Neural crest cell (in vitro differentiated cells): ENCODE data around the gene NUDT3. TPM values are rescaled to one million over a fixed set of nuclear protein-coding genes. Genes with fewer than 3 reads are reported as not detected.

Source experiments
- DNase-seq: peaks from one replicate; pipeline ENCODE4 v3.0.0; 2021; ENCODE audit warnings: low read depth, mixed read lengths, low spot score
- H3K27ac Mint-ChIP-seq: one replicate; pipeline ENCODE4 v1.8.0; 2021; ENCODE audit warnings: mild to moderate bottlenecking, mixed read lengths; ENCODE audit not compliant: unreplicated experiment
- H3K27me3 Mint-ChIP-seq: 2 replicates; pipeline ENCODE4 v1.8.0; 2021; ENCODE audit warnings: low read depth, mild to moderate bottlenecking, mixed read lengths
- H3K36me3 Mint-ChIP-seq: 2 replicates; pipeline ENCODE4 v1.8.0; 2021; ENCODE audit warnings: low read depth, mild to moderate bottlenecking, mixed read lengths
- H3K4me1 Mint-ChIP-seq: 2 replicates; pipeline ENCODE4 v1.8.0; 2021; ENCODE audit warnings: mixed read lengths
- H3K4me3 Mint-ChIP-seq: one replicate; pipeline ENCODE4 v1.8.0; 2021; ENCODE audit warnings: mild to moderate bottlenecking, mixed read lengths
- H3K9me3 Mint-ChIP-seq: 2 replicates; pipeline ENCODE4 v1.8.0; 2021; ENCODE audit warnings: mixed read lengths
- CTCF ChIP-seq: fragments of 200-600 bp; sonication (generic); conservative IDR thresholded peaks from 2 replicates; pipeline ENCODE4 v1.5.0; 2021; ENCODE audit warnings: antibody characterized with exemption, mild to moderate bottlenecking
- total RNA-seq: library from RNA; stranded (reverse); gene quantifications from 2 replicates; pipeline ENCODE4 v1.2.1, GENCODE V29; 2021

NUDT3 gene
- total RNA-seq, 1 donor from 2014 or later = 47.5 TPM

- Mint-ChIP-seq H3K4me3 (peak overlapping the region; percentile 100), H3K27me3 (no peaks in the 10 kb centered on the region), H3K36me3 (peaks cover 34% of the 10 kb centered on the region), H3K9me3 (no peaks in the 10 kb centered on the region), H3K4me1 (peaks cover 33% of the 10 kb centered on the region), H3K27ac (no peak overlapping the region)
- no peak for TF ChIP-seq CTCF
- DNase-seq = no peak
Measured at GRCh38 chr6:34423254-34423653, 30.8 kb upstream of the NUDT3 start.

- H3K4me3 Mint-ChIP-seq = peak overlapping the region; percentile 66
- no peak for TF ChIP-seq CTCF
- no peak for DNase-seq
- no peaks in the 10 kb centered on the region for H3K27me3 Mint-ChIP-seq
- peaks cover 16% of the 10 kb centered on the region for H3K4me1 Mint-ChIP-seq
- H3K36me3 Mint-ChIP-seq = peaks cover 45% of the 10 kb centered on the region
- no peaks in the 10 kb centered on the region for H3K9me3 Mint-ChIP-seq
- H3K27ac Mint-ChIP-seq = peak overlapping the region; percentile 37
Measured at GRCh38 chr6:34418367-34418766, 25.9 kb upstream of the NUDT3 start.

- peaks cover 22% of the 10 kb centered on the region for H3K4me1 Mint-ChIP-seq
- H3K27ac Mint-ChIP-seq = no peak overlapping the region
- H3K27me3 Mint-ChIP-seq = no peaks in the 10 kb centered on the region
- peaks cover 45% of the 10 kb centered on the region for H3K36me3 Mint-ChIP-seq
- no peak for DNase-seq
- TF ChIP-seq CTCF = no peak
- no peak overlapping the region for H3K4me3 Mint-ChIP-seq
- H3K9me3 Mint-ChIP-seq = no peaks in the 10 kb centered on the region
Measured at GRCh38 chr6:34416877-34417371, 24.5 kb upstream of the NUDT3 start.

DNA sequence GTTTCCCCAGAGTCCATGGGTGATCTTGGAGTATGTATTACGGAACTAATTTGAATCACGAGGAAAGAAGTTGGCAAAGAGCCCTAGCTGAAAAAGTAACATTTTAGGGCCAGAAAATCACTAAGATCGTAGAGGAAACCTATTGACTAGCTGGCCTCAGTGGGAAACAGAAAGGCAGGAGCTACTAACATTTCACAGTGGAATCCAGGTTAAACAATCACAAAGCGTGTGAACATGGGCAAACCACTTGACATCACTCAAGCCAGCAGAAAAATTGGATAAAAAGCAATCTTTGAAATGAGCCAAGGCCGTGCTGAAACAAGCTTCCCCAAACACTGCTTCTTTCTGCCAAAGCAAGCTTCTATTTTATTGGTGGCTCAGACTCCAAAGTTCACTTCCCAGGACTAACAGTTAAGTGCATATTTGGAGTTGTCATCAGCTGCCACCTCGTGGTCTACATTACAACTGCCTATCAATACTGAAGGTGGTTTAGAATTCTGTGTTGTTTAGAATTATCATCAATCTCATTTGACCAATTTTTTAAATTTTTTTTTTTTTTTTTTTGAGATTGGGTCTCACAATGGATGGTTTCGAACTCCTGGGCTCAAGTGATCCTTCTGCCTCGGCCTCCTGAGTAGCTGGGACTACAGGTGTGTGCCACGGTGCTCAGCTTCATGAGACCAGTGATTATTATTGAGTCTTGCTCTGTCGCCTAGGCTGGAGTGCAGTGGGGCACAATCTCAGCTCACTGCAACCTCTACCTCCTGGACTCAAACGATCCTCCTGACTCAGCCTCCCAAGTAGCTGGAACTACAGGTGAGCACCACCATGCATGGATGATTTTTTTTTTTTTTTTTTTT is 22.8 kb upstream of the NUDT3 start:
- H3K4me1 Mint-ChIP-seq = peaks cover 21% of the 10 kb centered on the region
- no peaks in the 10 kb centered on the region for H3K9me3 Mint-ChIP-seq
- peaks cover 39% of the 10 kb centered on the region for H3K36me3 Mint-ChIP-seq
- no peak overlapping the region for H3K4me3 Mint-ChIP-seq
- DNase-seq = no peak
- TF ChIP-seq CTCF = peak; percentile 66
- no peaks in the 10 kb centered on the region for H3K27me3 Mint-ChIP-seq
- H3K27ac Mint-ChIP-seq = no peak overlapping the region

DNA sequence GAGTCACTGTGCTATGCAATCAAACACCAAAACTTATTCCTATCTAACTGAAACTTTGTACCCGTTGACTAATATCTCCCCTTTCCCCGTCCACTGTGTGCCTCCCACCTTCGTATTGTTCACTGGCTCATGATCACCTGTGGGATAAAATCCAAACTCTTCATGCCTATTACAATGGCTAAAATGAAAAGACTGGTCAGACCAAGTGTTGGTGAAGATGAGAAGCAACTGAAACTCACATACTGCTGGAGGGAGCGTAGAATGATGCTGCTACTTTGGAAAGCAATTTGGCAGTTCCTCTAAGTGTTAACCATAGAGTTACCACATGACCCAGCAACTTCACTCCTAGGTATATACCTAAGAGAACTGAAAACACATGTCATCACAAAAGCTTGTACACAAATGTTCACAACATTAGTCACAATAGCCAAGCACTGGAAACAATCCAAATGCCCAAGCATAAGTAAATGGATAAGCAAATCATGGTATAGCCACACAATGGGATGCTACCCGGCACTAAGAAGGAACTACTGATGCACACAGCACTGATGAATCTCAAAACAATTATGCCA is 20.3 kb upstream of the NUDT3 start:
- DNase-seq = no peak
- peaks cover 27% of the 10 kb centered on the region for H3K36me3 Mint-ChIP-seq
- H3K4me1 Mint-ChIP-seq = peaks cover 17% of the 10 kb centered on the region
- no peak for TF ChIP-seq CTCF
- H3K4me3 Mint-ChIP-seq = no peak overlapping the region
- H3K27me3 Mint-ChIP-seq = no peaks in the 10 kb centered on the region
- no peak overlapping the region for H3K27ac Mint-ChIP-seq
- no peaks in the 10 kb centered on the region for H3K9me3 Mint-ChIP-seq
